ENCODE measurements around the gene FITM1.

FITM1 gene

GRCh38 chr14:24141097-24141880 lies 10.8 kb downstream of the FITM1 start, which contains the start of gene EMC9:
TSS of gene EMC9 (minus strand) at chr14:24141591. CDS start at chr14:24141304, 287 bp downstream.
- DNase-seq: peak; percentile 99

GRCh38 chr14:24143511-24143910 lies 13.1 kb downstream of the FITM1 start:
- DNase-seq: no peak

- DNase-seq: no peak
Observed at GRCh38 chr14:24144451-24144850, 14.0 kb downstream of the FITM1 start.

- no peak for DNase-seq
Observed at GRCh38 chr14:24145219-24145618, 14.8 kb downstream of the FITM1 start.

- DNase-seq: no peak
Observed at GRCh38 chr14:24145690-24146452, 15.4 kb downstream of the FITM1 start.

GRCh38 chr14:24146453-24146977 lies 16.1 kb downstream of the FITM1 start, which contains the start of gene PSME2:
TSS of gene PSME2 (minus strand) at chr14:24146610. CDS start at chr14:24146581, 29 bp downstream.
- DNase-seq: peak; percentile 77

- DNase-seq: peak; percentile 98
Observed at GRCh38 chr14:24146978-24147760, 16.7 kb downstream of the FITM1 start, which contains the start of gene RNF31. TSS of gene RNF31 (plus strand) at chr14:24147498. CDS start at chr14:24147699, 201 bp downstream.

- no peak for DNase-seq
Observed at GRCh38 chr14:24147761-24148428, 17.4 kb downstream of the FITM1 start.

- no peak for DNase-seq
Observed at GRCh38 chr14:24149302-24149969, 19.0 kb downstream of the FITM1 start.

- DNase-seq: no peak
Observed at GRCh38 chr14:24150061-24150460, 19.6 kb downstream of the FITM1 start.

GRCh38 chr14:24150567-24150966 lies 20.1 kb downstream of the FITM1 start:
- DNase-seq: no peak

GRCh38 chr14:24150993-24151392 lies 20.5 kb downstream of the FITM1 start:
- DNase-seq: no peak

- DNase-seq: no peak
Observed at GRCh38 chr14:24151404-24152080, 21.1 kb downstream of the FITM1 start.

- DNase-seq: no peak
Observed at GRCh38 chr14:24155100-24155499, 24.6 kb downstream of the FITM1 start.

- no peak for DNase-seq
Observed at GRCh38 chr14:24156840-24157239, 26.4 kb downstream of the FITM1 start.

- no peak for DNase-seq
Observed at GRCh38 chr14:24157331-24157730, 26.9 kb downstream of the FITM1 start.

- no peak for DNase-seq
Observed at GRCh38 chr14:24159777-24160498, 29.5 kb downstream of the FITM1 start.

GRCh38 chr14:24160499-24160849 lies 30.0 kb downstream of the FITM1 start:
- DNase-seq: no peak

- DNase-seq: peak; percentile 97
Observed at GRCh38 chr14:24160850-24161804, 30.7 kb downstream of the FITM1 start, which contains the start of gene IRF9. TSS of gene IRF9 (plus strand) at chr14:24161265. CDS start at chr14:24162145, 880 bp downstream.

All from stimulated activated CD4-positive, alpha-beta T cell treated with anti-CD3 and anti-CD28 coated beads, Interleukin-4, amount 100 ng/mL, for 1 hour (primary cell).